Measurements from ENCODE around the gene GPR61.

- TF ChIP-seq RAD21 (conservative IDR thresholded peaks at IDR 0.05) = no peak
- no peak for TF ChIP-seq POLR2AphosphoS5 (IDR thresholded peaks at IDR 0.05)
- no peak for TF ChIP-seq TAF1 (IDR thresholded peaks at IDR 0.05; ENCODE audit: low read depth)
- no peak for TF ChIP-seq REST (IDR thresholded peaks at IDR 0.05; ENCODE audit: borderline replicate concordance)
- TF ChIP-seq CTCF (IDR thresholded peaks at IDR 0.05; ENCODE audit: poor library complexity, severe bottlenecking) = no peak
- no peak for TF ChIP-seq EZH2 (IDR thresholded peaks at IDR 0.05; ENCODE audit: borderline replicate concordance, insufficient read depth, low read length, poor library complexity, severe bottlenecking)
- no peak for TF ChIP-seq EP300 (conservative IDR thresholded peaks at IDR 0.05; ENCODE audit: poor library complexity, severe bottlenecking)
- TF ChIP-seq MXI1 (conservative IDR thresholded peaks at IDR 0.05; ENCODE audit: poor library complexity, severe bottlenecking) = no peak
- no peak for TF ChIP-seq SMC3 (conservative IDR thresholded peaks at IDR 0.05; ENCODE audit: poor library complexity)
Observed at GRCh38 chr1:109514846-109515245, 24.8 kb upstream of the GPR61 start.
